ENCODE results near the gene CPEB4.
A peak's percentile ranks its signal among the peaks of the same experiment; 100 is the strongest.

Gene CPEB4

GRCh38 chr5:173972925-173973615 is 84.9 kb downstream of the CPEB4 start:
- peak; percentile 46 to 69 (median 65) for DNase-seq (ENCODE audit: low read depth in 3 of 3)

GRCh38 chr5:173973616-173973969 is 85.4 kb downstream of the CPEB4 start:
- DNase-seq (ENCODE audit: low read depth in 3 of 3) = no peak

- DNase-seq (ENCODE audit: low read depth in 3 of 3) = no peak
Measured at GRCh38 chr5:173974688-173975239, 86.6 kb downstream of the CPEB4 start.

- DNase-seq (ENCODE audit: low read depth in 3 of 3) = no peak
Measured at GRCh38 chr5:173981185-173981761, 93.1 kb downstream of the CPEB4 start.

- DNase-seq (ENCODE audit: low read depth in 3 of 3) = no peak
Measured at GRCh38 chr5:173984218-173984617, 96.1 kb downstream of the CPEB4 start.

- no peak for DNase-seq (ENCODE audit: low read depth in 3 of 3)
Measured at GRCh38 chr5:173988554-173989431, 100.6 kb downstream of the CPEB4 start, which contains the start of gene C5orf47. TSS of gene C5orf47 (plus strand) at chr5:173989170. CDS start at chr5:173989264, 94 bp downstream.

GRCh38 chr5:173989432-173990082 is 101.4 kb downstream of the CPEB4 start:
- DNase-seq (ENCODE audit: low read depth in 3 of 3) = no peak

GRCh38 chr5:173997331-173997730 is 109.2 kb downstream of the CPEB4 start:
- no peak for DNase-seq (ENCODE audit: low read depth in 3 of 3)

- DNase-seq (ENCODE audit: low read depth in 3 of 3) = no peak
Measured at GRCh38 chr5:173998531-173998930, 110.4 kb downstream of the CPEB4 start.

- no peak for DNase-seq (ENCODE audit: low read depth in 3 of 3)
Measured at GRCh38 chr5:174000076-174000475, 111.9 kb downstream of the CPEB4 start.

- no peak for DNase-seq (ENCODE audit: low read depth in 3 of 3)
Measured at GRCh38 chr5:174003795-174004194, 115.6 kb downstream of the CPEB4 start.

- DNase-seq (ENCODE audit: low read depth in 3 of 3) = no peak
Measured at GRCh38 chr5:174008922-174009321, 120.8 kb downstream of the CPEB4 start.

GRCh38 chr5:174010365-174010764 is 122.2 kb downstream of the CPEB4 start:
- no peak for DNase-seq (ENCODE audit: low read depth in 3 of 3)

- DNase-seq (ENCODE audit: low read depth in 3 of 3) = no peak
Measured at GRCh38 chr5:174011441-174011840, 123.3 kb downstream of the CPEB4 start.
